SIG-M5 (cell line): ENCODE measurements around the gene PDIA2.
"Not testable (repeated sequence)": the region's sequence is repeated elsewhere in the genome, so short reads cannot be mapped to it uniquely, and the experiment has no call there.

Experiments used
- DNase-seq: peaks from one replicate; lab custom pipeline; 2025; lab: John Stamatoyannopoulos, UW

Gene PDIA2

GRCh38 chr16:301950-302349, 19.0 kb downstream of the PDIA2 start:
- no peak for DNase-seq

- DNase-seq = no peak
Measured at GRCh38 chr16:303760-304505, 21.0 kb downstream of the PDIA2 start.

- DNase-seq = no peak
Measured at GRCh38 chr16:305916-306626, 23.1 kb downstream of the PDIA2 start.

- no peak for DNase-seq
Measured at GRCh38 chr16:306911-307370, 24.0 kb downstream of the PDIA2 start.

- no peak for DNase-seq
Measured at GRCh38 chr16:307691-308312, 24.8 kb downstream of the PDIA2 start.

- no peak for DNase-seq
Measured at GRCh38 chr16:309476-309875, 26.5 kb downstream of the PDIA2 start.

GRCh38 chr16:311725-312124, 28.8 kb downstream of the PDIA2 start:
- DNase-seq = no peak

- DNase-seq = no peak
Measured at GRCh38 chr16:314351-314750, 31.4 kb downstream of the PDIA2 start.

- no peak for DNase-seq
Measured at GRCh38 chr16:314795-315299, 31.9 kb downstream of the PDIA2 start.

- no peak for DNase-seq
Measured at GRCh38 chr16:316741-317464, 33.9 kb downstream of the PDIA2 start.

GRCh38 chr16:317583-317982, 34.6 kb downstream of the PDIA2 start:
- no peak for DNase-seq

- no peak for DNase-seq
Measured at GRCh38 chr16:318628-319027, 35.7 kb downstream of the PDIA2 start.

GRCh38 chr16:320206-320605, 37.2 kb downstream of the PDIA2 start:
- no peak for DNase-seq

- no peak for DNase-seq
Measured at GRCh38 chr16:321532-321931, 38.6 kb downstream of the PDIA2 start.

GRCh38 chr16:322476-323143, 39.6 kb downstream of the PDIA2 start:
- no peak for DNase-seq

GRCh38 chr16:324201-324450, 41.2 kb downstream of the PDIA2 start:
- no peak for DNase-seq

GRCh38 chr16:324451-325334, 41.7 kb downstream of the PDIA2 start:
- DNase-seq = no peak

GRCh38 chr16:325375-326145, 42.6 kb downstream of the PDIA2 start:
- no peak for DNase-seq

- no peak for DNase-seq
Measured at GRCh38 chr16:330741-331140, 47.8 kb downstream of the PDIA2 start.

- not testable (repeated sequence) for DNase-seq
Measured at GRCh38 chr16:331181-331814, 48.3 kb downstream of the PDIA2 start.
